ENCODE data around the gene PXN.

- TF ChIP-seq POLR2AphosphoS5 (IDR thresholded peaks at IDR 0.05; ENCODE audit: low read length) = no peak
- TF ChIP-seq, protein P1, sequence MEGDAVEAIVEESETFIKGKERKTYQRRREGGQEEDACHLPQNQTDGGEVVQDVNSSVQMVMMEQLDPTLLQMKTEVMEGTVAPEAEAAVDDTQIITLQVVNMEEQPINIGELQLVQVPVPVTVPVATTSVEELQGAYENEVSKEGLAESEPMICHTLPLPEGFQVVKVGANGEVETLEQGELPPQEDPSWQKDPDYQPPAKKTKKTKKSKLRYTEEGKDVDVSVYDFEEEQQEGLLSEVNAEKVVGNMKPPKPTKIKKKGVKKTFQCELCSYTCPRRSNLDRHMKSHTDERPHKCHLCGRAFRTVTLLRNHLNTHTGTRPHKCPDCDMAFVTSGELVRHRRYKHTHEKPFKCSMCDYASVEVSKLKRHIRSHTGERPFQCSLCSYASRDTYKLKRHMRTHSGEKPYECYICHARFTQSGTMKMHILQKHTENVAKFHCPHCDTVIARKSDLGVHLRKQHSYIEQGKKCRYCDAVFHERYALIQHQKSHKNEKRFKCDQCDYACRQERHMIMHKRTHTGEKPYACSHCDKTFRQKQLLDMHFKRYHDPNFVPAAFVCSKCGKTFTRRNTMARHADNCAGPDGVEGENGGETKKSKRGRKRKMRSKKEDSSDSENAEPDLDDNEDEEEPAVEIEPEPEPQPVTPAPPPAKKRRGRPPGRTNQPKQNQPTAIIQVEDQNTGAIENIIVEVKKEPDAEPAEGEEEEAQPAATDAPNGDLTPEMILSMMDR (IDR thresholded peaks at IDR 0.05 in 2 of 3, conservative IDR thresholded peaks at IDR 0.05 in 1 of 3; ENCODE audit: control insufficient read depth in 2 of 3, extremely low read depth in 1 of 3, insufficient read depth in 1 of 3, low read depth in 3 of 3, low read length in 3 of 3) = no peak
- no peak for TF ChIP-seq EP300 (IDR thresholded peaks at IDR 0.05; ENCODE audit: borderline replicate concordance in 1 of 2, control insufficient read depth in 1 of 2, low read depth in 2 of 2, low read length in 2 of 2)
- no peak for TF ChIP-seq BHLHE40 (IDR thresholded peaks at IDR 0.05; ENCODE audit: borderline replicate concordance in 1 of 2, low read depth in 2 of 2, low read length in 1 of 2)
These were observed 54.2 kb downstream of the PXN start for GRCh38 chr12:120211243-120211903.
